M059J (cell line): ENCODE data around the gene ASXL2. TPM values are rescaled to one million over a fixed set of nuclear protein-coding genes. Genes with fewer than 3 reads are reported as not detected.
"Not testable (repeated sequence)": the region's sequence is repeated elsewhere in the genome, so short reads cannot be mapped to it uniquely, and the experiment has no call there.

ENCODE experiments used
- DNase-seq: peaks from one replicate; pipeline ENCODE4 v3.0.0-alpha.2; 2012; ENCODE audit warnings: low read depth
- total RNA-seq: library from RNA; depleted of rRNA; stranded (reverse); fragments of >200 nt; shearing (Covaris generic); gene quantifications from 2 replicates; pipeline ENCODE4 v1.2.3, GENCODE V29; 2014

ASXL2 gene
- total RNA-seq, 1 experiment from 2014 or later: 8.0 TPM

DNA sequence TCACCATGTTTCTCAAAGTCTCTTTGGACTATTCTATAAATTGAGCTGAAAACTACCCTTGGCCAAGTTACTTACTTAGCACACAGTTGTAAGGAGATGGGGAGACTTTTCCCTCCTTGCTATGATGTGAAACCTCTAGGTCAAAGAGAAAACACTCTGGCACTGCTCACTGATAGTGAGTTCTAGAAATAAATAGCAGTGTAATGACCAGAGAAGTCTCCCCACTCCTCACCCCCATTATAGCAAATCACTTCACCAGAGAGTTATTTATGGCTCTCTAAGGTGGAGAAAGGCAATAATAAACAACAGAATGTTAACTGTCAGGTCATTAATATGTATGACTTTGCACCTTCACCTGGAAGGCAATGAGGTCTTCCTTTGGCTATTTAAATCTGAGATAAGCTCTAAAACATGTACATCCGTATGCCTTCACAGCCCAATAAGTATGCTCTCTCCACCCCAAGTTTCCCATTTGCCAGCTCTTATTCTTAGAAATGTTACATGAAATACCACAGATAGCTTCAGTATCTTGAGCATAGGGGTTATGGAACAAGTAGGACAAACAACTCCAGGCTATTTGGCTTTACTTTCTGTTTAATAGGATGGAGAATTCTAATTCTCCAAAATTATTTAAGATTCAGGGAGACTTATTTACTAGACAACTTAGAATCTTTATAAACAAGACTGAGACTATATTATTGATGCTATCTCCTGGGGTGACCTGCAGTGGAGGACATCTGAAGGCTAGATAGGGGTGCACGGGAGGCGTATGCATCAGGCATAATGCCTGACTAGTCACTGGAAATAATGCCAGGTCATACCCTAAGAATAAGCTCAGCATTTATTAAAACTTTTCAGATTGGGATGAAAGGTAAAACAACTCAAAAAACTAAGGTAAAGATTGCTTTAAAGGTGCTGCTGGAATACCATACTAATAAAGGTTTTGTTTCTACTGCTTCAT, 139.6 kb downstream of the ASXL2 start:
- DNase-seq: no peak

DNA sequence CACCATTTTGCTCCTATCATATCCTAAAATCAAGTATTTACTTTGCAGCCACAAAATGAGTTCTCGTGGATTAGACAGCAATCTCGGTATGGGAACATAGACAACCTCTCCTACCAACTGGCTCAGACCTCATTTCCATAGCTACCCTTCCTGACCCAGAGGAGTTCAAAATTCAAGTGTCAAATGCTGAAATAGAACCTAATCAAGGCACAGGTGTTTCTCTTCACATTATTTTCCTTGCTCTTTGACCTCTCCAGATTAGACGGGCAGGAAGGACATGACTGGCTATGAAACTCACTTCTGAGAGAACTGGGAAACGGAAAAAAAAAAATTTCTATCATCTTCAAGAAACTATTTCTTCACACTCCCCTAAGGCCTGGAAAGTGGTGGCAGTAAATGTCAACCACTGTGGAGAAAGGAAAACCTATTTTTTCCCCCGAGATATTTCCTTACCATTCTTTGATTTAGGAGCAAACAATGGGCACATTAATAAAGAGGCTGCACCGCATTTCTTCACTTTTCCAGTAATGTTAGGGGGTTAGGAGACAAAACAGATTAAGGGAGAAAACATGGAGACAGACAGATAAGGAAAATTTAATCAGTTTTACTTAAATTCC, 141.3 kb downstream of the ASXL2 start:
- DNase-seq: no peak

GRCh38 chr2:25735835-25736234, 142.5 kb downstream of the ASXL2 start:
- DNase-seq: no peak

- DNase-seq: no peak
Observed at GRCh38 chr2:25728559-25728958, 149.7 kb downstream of the ASXL2 start.

GRCh38 chr2:25726522-25726921, 151.8 kb downstream of the ASXL2 start:
- no peak for DNase-seq

GRCh38 chr2:25725877-25726276, 152.4 kb downstream of the ASXL2 start:
- DNase-seq: no peak

DNA sequence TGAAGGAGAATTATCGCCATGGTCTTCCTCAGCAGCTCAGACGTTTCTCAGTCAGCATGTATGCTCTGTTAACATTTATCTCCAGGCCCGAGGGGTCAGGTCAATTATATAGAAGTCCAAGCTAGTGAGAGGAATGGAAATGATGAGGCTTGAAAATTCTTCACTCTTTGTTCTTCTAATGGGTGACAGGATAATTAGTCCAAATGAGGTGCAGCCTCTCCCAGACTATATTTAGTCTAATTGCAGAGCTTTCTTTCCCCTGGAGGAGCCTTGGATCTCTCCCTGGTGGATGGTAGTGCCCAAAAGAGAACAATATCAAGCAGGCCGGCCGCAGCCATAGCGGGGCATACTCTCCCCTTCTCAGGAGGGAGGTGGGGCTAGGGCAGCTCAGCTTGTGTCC, 153.5 kb downstream of the ASXL2 start:
- DNase-seq: no peak

DNA sequence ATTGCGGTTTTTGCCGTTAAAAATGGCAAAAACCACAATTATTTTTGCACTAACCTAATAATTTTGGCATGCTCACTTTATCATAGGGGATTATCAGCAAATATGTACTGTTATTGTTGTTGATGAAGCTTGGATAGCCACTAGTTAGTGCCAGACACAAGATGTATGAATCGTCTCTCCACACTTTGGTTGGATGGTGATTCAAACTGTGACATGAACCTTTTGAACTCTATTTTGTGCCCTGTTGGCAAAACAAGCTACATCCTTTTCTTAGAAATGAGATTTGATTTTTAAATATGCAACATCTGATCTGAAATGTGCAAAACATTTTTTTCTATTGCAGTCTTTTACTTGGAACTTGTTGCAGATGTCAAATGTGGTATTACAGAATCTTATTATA, 156.1 kb downstream of the ASXL2 start:
- DNase-seq: no peak

GRCh38 chr2:25720575-25720974, 157.7 kb downstream of the ASXL2 start:
- DNase-seq: no peak

- DNase-seq: peak; percentile 37
Observed at GRCh38 chr2:25714740-25715139, 163.5 kb downstream of the ASXL2 start.

GRCh38 chr2:25712455-25712854, 165.8 kb downstream of the ASXL2 start:
- no peak for DNase-seq

DNA sequence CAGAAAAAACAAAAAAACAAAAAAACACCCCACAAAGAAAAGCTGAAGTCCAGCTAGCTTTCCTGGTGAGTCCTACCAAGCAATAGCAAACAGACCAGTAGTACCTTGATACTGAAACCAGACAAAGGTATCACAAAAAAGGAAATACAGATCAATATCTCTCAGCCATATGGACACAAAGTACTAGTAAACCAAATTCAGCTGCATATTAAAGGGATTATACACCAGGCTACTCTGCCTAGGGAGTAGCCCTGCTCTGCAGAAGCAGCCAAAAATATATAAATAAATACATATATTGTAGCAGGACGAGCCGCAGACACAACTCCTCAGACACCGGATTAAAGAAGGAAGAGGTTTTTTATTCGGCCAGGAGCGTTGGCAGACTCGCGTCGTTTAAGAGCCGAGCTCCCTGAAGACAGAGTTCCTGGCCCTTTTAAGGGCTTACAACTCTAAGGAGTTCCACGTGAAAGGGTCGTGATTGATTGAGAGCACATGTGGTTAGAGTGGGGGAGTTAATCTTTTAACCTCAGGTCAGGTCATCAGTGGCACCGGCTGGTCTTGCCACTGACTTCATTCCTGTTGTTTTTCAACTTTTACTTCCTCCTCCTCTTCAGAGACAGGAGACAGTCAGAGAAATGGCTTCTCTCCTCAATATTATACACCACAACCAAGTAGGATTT, 166.5 kb downstream of the ASXL2 start:
- no peak for DNase-seq

DNA sequence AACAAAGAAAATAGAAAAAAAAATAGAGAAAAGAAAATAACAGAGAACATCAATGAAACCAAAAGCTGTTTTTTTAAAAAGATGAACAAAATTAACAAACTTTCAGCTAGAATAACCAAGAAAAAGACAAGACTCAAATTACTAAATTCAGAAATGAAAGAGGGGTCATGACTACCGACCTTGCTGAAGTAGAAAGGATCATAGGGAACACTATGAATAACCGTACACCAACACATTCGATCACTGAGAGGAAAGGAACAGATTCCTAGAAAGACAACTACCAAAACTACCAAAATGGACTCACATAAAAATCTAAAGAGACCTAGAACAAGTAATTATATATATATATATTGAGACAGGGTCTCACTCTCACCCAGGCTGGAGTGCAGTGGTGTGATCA, 167.5 kb downstream of the ASXL2 start:
- no peak for DNase-seq

DNA sequence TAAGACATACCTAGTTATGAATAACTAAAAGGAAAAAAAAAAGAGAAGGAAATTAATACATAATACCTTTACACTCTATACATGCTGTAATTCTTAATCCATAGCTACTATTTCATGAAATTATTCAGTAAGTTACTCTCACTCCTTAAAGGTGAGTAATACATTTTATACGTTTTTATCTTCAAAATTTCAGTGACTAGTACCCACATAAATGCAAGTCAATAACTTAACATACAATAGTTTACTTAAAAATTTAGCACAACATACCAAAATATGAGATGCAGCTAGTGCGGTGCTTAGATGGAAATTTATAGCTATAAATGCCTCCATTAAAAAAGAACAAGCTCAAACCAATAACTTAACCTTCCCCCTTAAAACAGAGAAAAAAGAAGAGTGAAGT, 168.9 kb downstream of the ASXL2 start:
- no peak for DNase-seq

DNA sequence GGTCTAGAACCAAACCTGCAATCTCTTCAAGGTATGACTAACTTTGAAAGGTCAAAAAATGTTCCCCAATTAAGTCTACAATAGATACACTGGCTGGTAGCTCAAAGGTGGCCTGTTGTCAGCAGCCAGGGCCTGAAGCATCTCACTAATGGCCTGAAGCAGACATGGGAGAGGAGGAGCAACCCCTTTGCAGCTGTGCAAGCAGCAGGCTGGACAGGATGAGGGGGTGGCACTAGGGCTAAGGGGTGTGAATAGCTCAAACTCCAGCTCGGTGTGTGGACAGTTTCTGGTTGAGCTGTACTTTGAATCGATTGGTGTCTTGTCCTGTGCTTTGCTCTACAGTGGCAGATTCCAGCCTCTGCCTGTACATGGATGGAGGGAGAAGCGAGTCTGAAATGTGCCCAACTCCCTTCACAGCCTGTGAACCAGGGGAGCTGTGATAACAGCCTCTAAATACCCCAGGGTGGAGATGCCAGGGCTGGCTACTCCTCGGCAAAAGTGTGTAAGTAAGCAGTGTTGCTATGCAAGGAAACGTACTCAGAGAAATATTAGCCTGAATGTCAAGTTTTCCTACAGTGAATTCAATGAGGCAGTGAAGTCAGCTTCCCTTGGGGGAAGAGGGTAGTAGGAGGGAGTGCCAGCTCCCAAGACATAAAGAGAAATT, 170.2 kb downstream of the ASXL2 start:
- DNase-seq: peak; percentile 29

GRCh38 chr2:25705575-25705974, 172.7 kb downstream of the ASXL2 start:
- not testable (repeated sequence) for DNase-seq

- no peak for DNase-seq
Observed at GRCh38 chr2:25701801-25702200, 176.5 kb downstream of the ASXL2 start.

- peak; percentile 58 for DNase-seq
Observed at GRCh38 chr2:25700221-25700660, 178.0 kb downstream of the ASXL2 start.

DNA sequence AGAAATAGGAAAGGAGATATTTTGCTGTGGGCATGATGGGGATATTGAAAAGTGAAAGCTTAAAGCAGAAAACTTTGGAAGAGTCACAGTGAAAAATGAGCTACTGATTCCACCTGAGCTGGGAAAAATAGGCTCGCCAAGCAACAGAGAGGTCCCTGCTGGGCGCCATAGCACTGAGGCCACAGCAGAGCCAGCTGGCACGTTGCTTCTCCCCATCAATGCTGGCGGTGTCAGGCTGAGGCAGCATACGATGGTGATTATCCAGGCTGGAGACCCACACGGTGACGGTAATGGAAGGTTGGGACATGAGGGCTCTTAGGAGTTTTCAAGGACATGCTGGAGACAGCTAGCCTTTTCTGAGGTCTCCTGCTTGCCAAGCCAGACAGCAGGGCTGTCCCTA, 179.1 kb downstream of the ASXL2 start:
- DNase-seq: no peak

GRCh38 chr2:25698752-25699151, 179.5 kb downstream of the ASXL2 start:
- peak; percentile 56 for DNase-seq

GRCh38 chr2:25697559-25698341, 180.5 kb downstream of the ASXL2 start:
- DNase-seq: no peak
